ENCODE measurements around the gene TSHZ2. TPM values are rescaled to one million over a fixed set of nuclear protein-coding genes. Genes with fewer than 3 reads are reported as not detected.
A peak's percentile ranks its signal among the peaks of the same experiment; 100 is the strongest.

The TSHZ2 gene
- total RNA-seq, 1 donor, result 3.6 TPM

DNA sequence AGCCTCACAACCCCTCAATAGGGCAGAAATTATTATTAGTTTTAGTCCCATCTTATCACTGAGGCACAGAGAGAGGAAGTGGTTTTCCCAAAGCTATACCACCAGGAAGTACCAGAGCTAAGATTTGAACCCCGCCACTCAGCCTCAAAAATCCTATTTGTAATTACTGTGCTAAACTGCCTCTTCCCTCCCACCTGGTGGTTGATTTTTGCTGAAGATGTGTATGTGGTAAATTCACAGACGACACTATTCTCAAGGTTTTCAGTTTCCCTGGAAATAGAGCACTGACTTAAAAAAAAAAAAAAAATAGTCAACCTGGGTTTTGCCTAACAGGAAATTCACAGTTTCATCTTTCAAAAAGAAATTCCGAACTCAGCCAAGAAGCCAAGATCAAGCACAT is 57.9 kb downstream of the TSHZ2 start:
- Histone ChIP-seq H4K20me1 (ENCODE audit: insufficient read depth, low read length) (no peaks in the 10 kb centered on the region), H3K4me3 (ENCODE audit: insufficient read depth, low read length) (no peak overlapping the region), H3K79me2 (ENCODE audit: insufficient read depth, low read length) (no peaks in the 10 kb centered on the region), H2AFZ (ENCODE audit: low read length) (no peak overlapping the region), H3K36me3 (ENCODE audit: insufficient read depth, low read length) (no peaks in the 10 kb centered on the region), H3K9me3 (ENCODE audit: low read depth, low read length) (no peaks in the 10 kb centered on the region), H3K27me3 (ENCODE audit: insufficient read depth, low read length) (no peaks in the 10 kb centered on the region), H3K4me2 (ENCODE audit: insufficient read depth, low read length) (no peak overlapping the region), H3K4me1 (ENCODE audit: insufficient read depth, low read length) (no peaks in the 10 kb centered on the region), H3K27ac (ENCODE audit: low read depth, low read length) (no peak overlapping the region)
- DNase-seq (ENCODE audit: insufficient read length, low spot score, missing footprints), result no peak
- TF ChIP-seq, protein P1, sequence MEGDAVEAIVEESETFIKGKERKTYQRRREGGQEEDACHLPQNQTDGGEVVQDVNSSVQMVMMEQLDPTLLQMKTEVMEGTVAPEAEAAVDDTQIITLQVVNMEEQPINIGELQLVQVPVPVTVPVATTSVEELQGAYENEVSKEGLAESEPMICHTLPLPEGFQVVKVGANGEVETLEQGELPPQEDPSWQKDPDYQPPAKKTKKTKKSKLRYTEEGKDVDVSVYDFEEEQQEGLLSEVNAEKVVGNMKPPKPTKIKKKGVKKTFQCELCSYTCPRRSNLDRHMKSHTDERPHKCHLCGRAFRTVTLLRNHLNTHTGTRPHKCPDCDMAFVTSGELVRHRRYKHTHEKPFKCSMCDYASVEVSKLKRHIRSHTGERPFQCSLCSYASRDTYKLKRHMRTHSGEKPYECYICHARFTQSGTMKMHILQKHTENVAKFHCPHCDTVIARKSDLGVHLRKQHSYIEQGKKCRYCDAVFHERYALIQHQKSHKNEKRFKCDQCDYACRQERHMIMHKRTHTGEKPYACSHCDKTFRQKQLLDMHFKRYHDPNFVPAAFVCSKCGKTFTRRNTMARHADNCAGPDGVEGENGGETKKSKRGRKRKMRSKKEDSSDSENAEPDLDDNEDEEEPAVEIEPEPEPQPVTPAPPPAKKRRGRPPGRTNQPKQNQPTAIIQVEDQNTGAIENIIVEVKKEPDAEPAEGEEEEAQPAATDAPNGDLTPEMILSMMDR (IDR thresholded peaks at IDR 0.05; ENCODE audit: extremely low read depth, low read depth, low read length), result no peak

DNA sequence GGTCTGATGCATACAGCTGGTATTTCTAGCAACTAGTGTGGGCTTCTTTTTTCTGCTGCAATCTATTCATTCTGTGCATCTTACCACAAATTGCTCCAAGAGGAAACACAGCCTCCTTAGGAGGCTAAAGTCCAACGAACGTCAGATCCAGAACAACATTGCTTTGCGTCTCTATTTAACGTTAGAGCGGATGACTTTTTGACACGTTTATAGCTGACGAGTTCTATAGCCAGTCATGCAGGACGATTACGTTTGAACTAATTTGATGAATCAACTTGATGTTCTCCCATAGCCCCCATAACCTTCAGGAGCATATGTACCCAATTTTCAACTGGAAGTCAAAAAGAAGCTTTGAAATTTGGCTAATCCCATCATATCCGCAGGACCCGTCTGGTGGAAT is 59.9 kb downstream of the TSHZ2 start:
- Histone ChIP-seq H4K20me1 (ENCODE audit: insufficient read depth, low read length) (no peaks in the 10 kb centered on the region), H3K4me3 (ENCODE audit: insufficient read depth, low read length) (no peak overlapping the region), H3K9me3 (ENCODE audit: low read depth, low read length) (no peaks in the 10 kb centered on the region), H2AFZ (ENCODE audit: low read length) (no peak overlapping the region), H3K79me2 (ENCODE audit: insufficient read depth, low read length) (no peaks in the 10 kb centered on the region), H3K27ac (ENCODE audit: low read depth, low read length) (peak overlapping the region; percentile 8), H3K4me1 (ENCODE audit: insufficient read depth, low read length) (no peaks in the 10 kb centered on the region), H3K4me2 (ENCODE audit: insufficient read depth, low read length) (no peak overlapping the region), H3K27me3 (ENCODE audit: insufficient read depth, low read length) (no peaks in the 10 kb centered on the region), H3K36me3 (ENCODE audit: insufficient read depth, low read length) (no peaks in the 10 kb centered on the region)
- TF ChIP-seq, protein P1 (IDR thresholded peaks at IDR 0.05; ENCODE audit: extremely low read depth, low read depth, low read length), result no peak
- DNase-seq (ENCODE audit: insufficient read length, low spot score, missing footprints), result no peak

DNA sequence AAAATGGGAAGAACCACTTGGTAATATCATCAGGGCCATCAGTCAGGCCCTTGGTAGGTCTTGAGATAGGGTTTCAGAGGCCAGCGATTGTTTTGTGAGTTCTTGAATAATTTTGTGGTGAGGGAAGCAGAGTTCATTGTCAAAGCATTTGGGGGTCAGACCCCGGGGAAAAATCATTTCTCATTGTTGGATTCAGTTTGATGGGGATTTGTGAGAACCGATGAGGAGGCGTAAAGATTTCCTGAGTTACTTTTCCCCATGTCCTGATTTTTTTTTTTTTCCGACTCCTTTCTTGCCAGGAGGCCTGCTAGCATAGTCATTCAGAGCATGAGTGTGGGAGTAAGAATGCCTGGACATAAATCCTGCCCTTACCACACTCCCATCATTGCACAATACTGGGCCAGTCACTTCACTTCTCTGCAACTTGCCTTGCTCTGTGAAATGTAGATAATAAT is 60.3 kb downstream of the TSHZ2 start:
- Histone ChIP-seq H3K4me1 (ENCODE audit: insufficient read depth, low read length) (no peaks in the 10 kb centered on the region), H2AFZ (ENCODE audit: low read length) (no peak overlapping the region), H3K4me3 (ENCODE audit: insufficient read depth, low read length) (no peak overlapping the region), H3K27me3 (ENCODE audit: insufficient read depth, low read length) (no peaks in the 10 kb centered on the region), H3K9me3 (ENCODE audit: low read depth, low read length) (no peaks in the 10 kb centered on the region), H4K20me1 (ENCODE audit: insufficient read depth, low read length) (no peaks in the 10 kb centered on the region), H3K4me2 (ENCODE audit: insufficient read depth, low read length) (no peak overlapping the region), H3K27ac (ENCODE audit: low read depth, low read length) (peak overlapping the region; percentile 50), H3K36me3 (ENCODE audit: insufficient read depth, low read length) (no peaks in the 10 kb centered on the region), H3K79me2 (ENCODE audit: insufficient read depth, low read length) (no peaks in the 10 kb centered on the region)
- TF ChIP-seq, protein P1 (IDR thresholded peaks at IDR 0.05; ENCODE audit: extremely low read depth, low read depth, low read length), result no peak
- DNase-seq (ENCODE audit: insufficient read length, low spot score, missing footprints), result no peak

DNA sequence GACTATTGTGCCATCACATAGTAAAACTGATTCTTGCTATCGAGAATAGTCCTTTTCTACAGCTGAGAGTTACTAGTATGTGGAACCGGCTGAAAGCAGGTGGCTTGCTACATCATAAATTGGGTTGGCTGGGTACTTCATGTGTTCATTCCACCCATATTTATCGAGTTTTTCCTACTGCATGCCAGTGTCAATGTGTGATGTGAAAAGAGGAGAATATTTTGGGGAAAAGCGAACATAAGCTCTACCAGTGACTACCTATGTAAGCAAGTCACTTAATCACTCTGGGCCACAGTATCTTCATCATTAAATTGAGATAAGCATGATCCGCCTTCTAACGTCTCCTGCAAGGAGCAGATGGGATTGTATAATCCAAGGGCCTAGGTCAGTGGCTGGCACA is 61.0 kb downstream of the TSHZ2 start:
- H3K4me3 ChIP-seq (ENCODE audit: insufficient read depth, low read length), result no peak overlapping the region
- H3K4me1 ChIP-seq (ENCODE audit: insufficient read depth, low read length), result no peaks in the 10 kb centered on the region
- no peaks in the 10 kb centered on the region for H3K36me3 ChIP-seq (ENCODE audit: insufficient read depth, low read length)
- no peak overlapping the region for H2AFZ ChIP-seq (ENCODE audit: low read length)
- no peak overlapping the region for H3K4me2 ChIP-seq (ENCODE audit: insufficient read depth, low read length)
- H3K9me3 ChIP-seq (ENCODE audit: low read depth, low read length), result no peaks in the 10 kb centered on the region
- no peaks in the 10 kb centered on the region for H4K20me1 ChIP-seq (ENCODE audit: insufficient read depth, low read length)
- no peaks in the 10 kb centered on the region for H3K27me3 ChIP-seq (ENCODE audit: insufficient read depth, low read length)
- H3K79me2 ChIP-seq (ENCODE audit: insufficient read depth, low read length), result no peaks in the 10 kb centered on the region
- no peak for DNase-seq (ENCODE audit: insufficient read length, low spot score, missing footprints)
- H3K27ac ChIP-seq (ENCODE audit: low read depth, low read length), result peak overlapping the region; percentile 50
- TF ChIP-seq, protein P1 (IDR thresholded peaks at IDR 0.05; ENCODE audit: extremely low read depth, low read depth, low read length), result no peak
